HCT116 (cell line): ENCODE measurements around the gene ENSA. TPM values are rescaled to one million over a fixed set of nuclear protein-coding genes. Genes with fewer than 3 reads are reported as not detected.

ENCODE experiments used
- ATAC-seq: fragments of 200-7000 bp; cut with Tn5 transposase; 2 replicates; pipeline ENCODE4 v1.9.1; 2020; ENCODE audit warnings: mild to moderate bottlenecking, moderate library complexity
- BruUV-seq: library from RNA; stranded (reverse); fragments of 400-500 nt; replicated peaks from 2 replicates; lab custom pipeline; 2021; lab: Mats Ljungman, UMichigan
- CTCF ChIA-PET: fragments of 300-600 bp; sonication (Branson Sonifier 250); formaldehyde crosslinking; loops from one replicate; lab custom pipeline; 2021; ENCODE audit warnings: antibody characterized with exemption; lab: Charles Lee
- POLR2A ChIA-PET: fragments of 300-600, 350-600 bp; sonication (Branson Sonifier 250); formaldehyde crosslinking; loops from one replicate; lab custom pipeline; 2021; ENCODE audit warnings: antibody characterized with exemption; lab: Charles Lee
- RAD21 ChIA-PET, 2 experiments: fragments of 300-600 bp; sonication (Branson Sonifier 250); formaldehyde crosslinking; loops; one replicate each; lab custom pipeline; 2023; ENCODE audit warnings: low total read pairs in 2 of 2; ENCODE audit not compliant: uncharacterized antibody in 2 of 2, unreplicated experiment in 2 of 2, low non-redundant PET in 1 of 2; lab: Charles Lee
- DNase-seq: peaks from one replicate; pipeline ENCODE4 v3.0.0-alpha.2; 2010; ENCODE audit warnings: low read depth, low spot score
- H2AFZ ChIP-seq: fragments of 200-600 bp; shearing (Covaris generic), sonication (generic); 2 replicates; pipeline ENCODE4 v1.6.1; 2017; ENCODE audit warnings: low read depth, mixed run types, mixed read lengths, antibody characterized with exemption, low read length; ENCODE audit not compliant: poor library complexity, severe bottlenecking
- H3K27ac ChIP-seq: 2 replicates; pipeline ENCODE4 v1.5.1; 2012; ENCODE audit warnings: low read depth, low read length
- H3K27me3 ChIP-seq: fragments of 200-600 bp; sonication (generic); 2 replicates; pipeline ENCODE4 v1.6.1; 2016; ENCODE audit warnings: mixed run types, low read length, mixed read lengths; ENCODE audit not compliant: insufficient read depth
- H3K36me3 ChIP-seq, 2 experiments: fragments of 200-500 bp in 1 of 2; fragments of 200-600 bp in 1 of 2; sonication (Bioruptor generic) in 1 of 2; sonication (generic) in 1 of 2; 2 replicates each; pipeline versions ENCODE4 v1.5.1 to v1.6.1; 2014 to 2016; ENCODE audit warnings: low read length in 2 of 2, inconsistent platforms in 1 of 2, mixed read lengths in 1 of 2, mixed run types in 1 of 2; ENCODE audit not compliant: insufficient read depth in 2 of 2, control insufficient read depth in 1 of 2
- H3K4me1 ChIP-seq, 2 experiments: fragments of 200-600 bp in 1 of 2; sonication (generic) in 1 of 2; 2 replicates each; pipeline versions ENCODE4 v1.5.1 to v1.6.1; 2012 to 2017; ENCODE audit warnings: low read length in 2 of 2, inconsistent platforms in 1 of 2, mild to moderate bottlenecking in 1 of 2, mixed read lengths in 1 of 2, mixed run types in 1 of 2, moderate library complexity in 1 of 2; ENCODE audit not compliant: insufficient read depth in 2 of 2, control insufficient read depth in 1 of 2
- H3K4me2 ChIP-seq: fragments of 200-600 bp; sonication (generic); 2 replicates; pipeline ENCODE4 v1.6.1; 2017; ENCODE audit warnings: mixed run types, low read length, mixed read lengths
- H3K4me3 ChIP-seq, 2 experiments: fragments of 200-600 bp in 1 of 2; sonication (generic) in 1 of 2; replicated peaks in 1 of 2; 2 replicates each; pipeline ENCODE4 v1.5.1; 2011 to 2016; ENCODE audit warnings: low read length in 2 of 2, control low read depth in 1 of 2, low read depth in 1 of 2, mild to moderate bottlenecking in 1 of 2, mixed read lengths in 1 of 2, mixed run types in 1 of 2
- H3K79me2 ChIP-seq: fragments of 200-600 bp; sonication (generic); 2 replicates; pipeline ENCODE4 v1.6.1; 2017; ENCODE audit warnings: mild to moderate bottlenecking, mixed run types, low read length, moderate library complexity, mixed read lengths; ENCODE audit not compliant: insufficient read depth
- H3K9ac ChIP-seq: fragments of 200-600 bp; sonication (generic); 2 replicates; pipeline ENCODE4 v1.6.1; 2016; ENCODE audit warnings: low read length, mixed read lengths
- H3K9me2 ChIP-seq: fragments of 200-600 bp; sonication (generic), shearing (Covaris generic); 2 replicates; pipeline ENCODE4 v1.6.1; 2017; ENCODE audit warnings: mixed run types, mild to moderate bottlenecking, moderate library complexity; ENCODE audit not compliant: insufficient read depth
- H3K9me3 ChIP-seq, 2 experiments: fragments of 200-500 bp in 1 of 2; fragments of 200-600 bp in 1 of 2; sonication (Bioruptor generic) in 1 of 2; sonication (generic) in 1 of 2; 2 replicates each; pipeline ENCODE4 v1.6.1; 2014 to 2017; ENCODE audit warnings: low read length in 2 of 2, mixed read lengths in 2 of 2, inconsistent platforms in 1 of 2, low read depth in 1 of 2, mild to moderate bottlenecking in 1 of 2, mixed run types in 1 of 2, moderate library complexity in 1 of 2; ENCODE audit not compliant: control insufficient read depth in 1 of 2, insufficient read depth in 1 of 2
- H4K20me1 ChIP-seq: fragments of 200-600 bp; sonication (generic), shearing (Covaris generic); 2 replicates; pipeline ENCODE4 v1.6.1; 2017; ENCODE audit warnings: mixed run types, mild to moderate bottlenecking, moderate library complexity; ENCODE audit not compliant: insufficient read depth
- CBX3 ChIP-seq: IDR thresholded peaks from 2 replicates; pipeline ENCODE4 v1.6.1; 2012; ENCODE audit warnings: low read depth
- CEBPB ChIP-seq: IDR thresholded peaks from 2 replicates; pipeline ENCODE4 v1.6.1; 2012; ENCODE audit warnings: low read depth
- ELF1 ChIP-seq: IDR thresholded peaks from 2 replicates; pipeline ENCODE4 v1.6.1; 2012; ENCODE audit warnings: low read depth, borderline replicate concordance
- EZH2 ChIP-seq: fragments of 200-600 bp; sonication (generic); IDR thresholded peaks from 2 replicates; pipeline ENCODE4 v1.6.1; 2017; ENCODE audit warnings: antibody characterized with exemption, mixed run types
- EZH2phosphoT487 ChIP-seq: fragments of 200-600 bp; IDR thresholded peaks from 2 replicates; pipeline ENCODE4 v1.6.1; 2018; ENCODE audit warnings: antibody characterized with exemption, borderline replicate concordance
- FOSL1 ChIP-seq: IDR thresholded peaks from 2 replicates; pipeline ENCODE4 v1.6.1; 2012; ENCODE audit warnings: low read depth
- JUND ChIP-seq: IDR thresholded peaks from 2 replicates; pipeline ENCODE4 v1.6.1; 2012
- MAX ChIP-seq: IDR thresholded peaks from 2 replicates; pipeline ENCODE4 v1.6.1; 2012
- POLR2A ChIP-seq: IDR thresholded peaks from 2 replicates; pipeline ENCODE4 v1.7.0; 2011; ENCODE audit warnings: borderline replicate concordance; ENCODE audit not compliant: insufficient read depth, insufficient read length; ENCODE audit errors: extremely low read depth
- POLR2AphosphoS5 ChIP-seq: IDR thresholded peaks from 2 replicates; pipeline ENCODE4 v1.6.1; 2011; ENCODE audit warnings: mild to moderate bottlenecking, low read depth, low read length, moderate library complexity
- RAD21 ChIP-seq: IDR thresholded peaks from 2 replicates; pipeline ENCODE4 v1.6.1; 2012; ENCODE audit warnings: low read depth, mild to moderate bottlenecking
- SIN3A ChIP-seq: IDR thresholded peaks from 2 replicates; pipeline ENCODE4 v1.6.1; 2012; ENCODE audit warnings: low read depth
- SP1 ChIP-seq: IDR thresholded peaks from 2 replicates; pipeline ENCODE4 v1.6.1; 2012; ENCODE audit warnings: low read depth
- SRF ChIP-seq: IDR thresholded peaks from 2 replicates; pipeline ENCODE4 v1.6.1; 2012; ENCODE audit warnings: low read depth
- TCF7L2 ChIP-seq: IDR thresholded peaks from 2 replicates; pipeline ENCODE4 v1.7.0; 2011; ENCODE audit warnings: borderline replicate concordance, inconsistent platforms; ENCODE audit not compliant: insufficient read depth, insufficient read length; ENCODE audit errors: extremely low read depth
- YY1 ChIP-seq: IDR thresholded peaks from 2 replicates; pipeline ENCODE4 v1.6.1; 2011; ENCODE audit warnings: low read length, low read depth, moderate library complexity, mild to moderate bottlenecking; ENCODE audit not compliant: insufficient replicate concordance; ENCODE audit errors: extremely low read depth
- ZBTB33 ChIP-seq: IDR thresholded peaks from 2 replicates; pipeline ENCODE4 v1.6.1; 2011; ENCODE audit warnings: mild to moderate bottlenecking, low read length, moderate library complexity; ENCODE audit not compliant: insufficient replicate concordance; ENCODE audit errors: extremely low read depth
- ZFX ChIP-seq: fragments of 450-650 bp; IDR thresholded peaks from 2 replicates; pipeline ENCODE4 v1.6.1; 2017
- ZNF274 ChIP-seq: fragments of 200-500 bp; sonication (Bioruptor generic); IDR thresholded peaks from 2 replicates; pipeline ENCODE4 v1.6.1; 2014; ENCODE audit warnings: mild to moderate bottlenecking, low read depth, low read length, inconsistent platforms
- intact Hi-C: fragments of 100-400 bp; cut with micrococcal nuclease; formaldehyde crosslinking; loops from 2 replicates; pipeline ENCODE4 v1.10.0; 2022
- total RNA-seq: library from RNA; stranded (reverse); gene quantifications from one replicate; pipeline ENCODE4 v1.2.1, GENCODE V29; 2021; ENCODE audit not compliant: unreplicated experiment
- TF ChIP-seq, protein P1 (sequence below): IDR thresholded peaks from 2 replicates; pipeline ENCODE4 v1.6.1; 2012

Gene ENSA
- total RNA-seq, 1 experiment from 2014 or later = 130 TPM

GRCh38 chr1:150579110-150579944 lies 50.1 kb downstream of the ENSA start, which contains the start of gene MCL1:
Gene MCL1, minus strand, starts transcription at chr1:150579610. Its CDS starts 80 bp downstream, at chr1:150579530.
- POLR2A ChIA-PET = interaction anchor here (0.7 to 3.4 kb wide), 26 partner anchors 9 to 403 kb away, joined by 3 to 41 read pairs (median 5); partner anchors contain the start of genes ANXA9, ARNT, ENSA and GOLPH3L
- no peaks in the 10 kb centered on the region for H3K9me2 ChIP-seq
- intact Hi-C loops = loop anchor here (2.0 to 5.0 kb wide), 3 partner anchors 41 to 398 kb away; partner anchors contain the start of gene ENSA
- RAD21 ChIA-PET = interaction anchor here (0.5 to 0.8 kb wide), 3 partner anchors 50 to 398 kb away, joined by 4 read pairs; partner anchors contain the start of gene ENSA (in 1 of the 2)
- peak; percentile 91 for ATAC-seq
- peaks cover 26 to 49% of the 10 kb centered on the region in 2 experiments for H3K4me1 ChIP-seq
- no peak within 1 kb of the TSS for H2AFZ ChIP-seq
- peak within 1 kb of the TSS; percentile 71 to 80 for H3K4me3 ChIP-seq
- no peaks in the 10 kb centered on the region for H3K27me3 ChIP-seq
- H3K4me2 ChIP-seq = peak within 1 kb of the TSS; percentile 86
- H4K20me1 ChIP-seq = peaks cover 47% of the 10 kb centered on the region
- peak; percentile 85 for DNase-seq
- CTCF ChIA-PET = interaction anchor here (0.6 to 1.7 kb wide), 2 partner anchors 24 to 26 kb away, joined by 3 to 4 read pairs; no protein-coding TSS in a partner anchor
- H3K36me3 ChIP-seq = peaks cover 33 to 46% of the 10 kb centered on the region in 2 experiments
- peak; percentile 86; the same call in 1 of the 2 replicates for TF ChIP-seq ELF1
- TF ChIP-seq SRF = peak; percentile 100
- peak; percentile 77 for TF ChIP-seq SP1
- 0 out of 2 replicates have a peak, but pooled peaks have one; percentile 57 for TF ChIP-seq CBX3
- TF ChIP-seq RAD21 = no peak
- peak; percentile 100 for TF ChIP-seq POLR2AphosphoS5
- peak; percentile 92 for TF ChIP-seq ZFX
- TF ChIP-seq TCF7L2 = no peak
- 0 out of 2 replicates have a peak, but pooled peaks have one; percentile 49 for TF ChIP-seq JUND
- TF ChIP-seq ZNF274 = no peak
- no peak; the same call in 1 of the 2 replicates for TF ChIP-seq FOSL1
- TF ChIP-seq EZH2 = no peak
- TF ChIP-seq POLR2A = peak; percentile 98
- peak; percentile 61 for TF ChIP-seq ZBTB33
- TF ChIP-seq CEBPB = peak; percentile 9; the same call in 1 of the 2 replicates
- TF ChIP-seq, protein P1, sequence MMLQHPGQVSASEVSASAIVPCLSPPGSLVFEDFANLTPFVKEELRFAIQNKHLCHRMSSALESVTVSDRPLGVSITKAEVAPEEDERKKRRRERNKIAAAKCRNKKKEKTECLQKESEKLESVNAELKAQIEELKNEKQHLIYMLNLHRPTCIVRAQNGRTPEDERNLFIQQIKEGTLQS = no peak
- peak; percentile 97 for TF ChIP-seq SIN3A
- no peak for TF ChIP-seq EZH2phosphoT487
- peak; percentile 22 for TF ChIP-seq YY1
- peak; percentile 51; the same call in 1 of the 2 replicates for TF ChIP-seq MAX
- peak within 1 kb of the TSS; percentile 86 for H3K9ac ChIP-seq
- peaks cover 61% of the 10 kb centered on the region for H3K79me2 ChIP-seq
- no TSS peak for BruUV-seq
- peak within 1 kb of the TSS; percentile 92 for H3K27ac ChIP-seq
- H3K9me3 ChIP-seq = no peaks in the 10 kb centered on the region
